Neural progenitor cell (in vitro differentiated cells): ENCODE measurements around the gene SUGCT. TPM values are rescaled to one million over a fixed set of nuclear protein-coding genes. Genes with fewer than 3 reads are reported as not detected.

Experiments used
- DNase-seq: peaks from one replicate; pipeline ENCODE4 v3.0.0-alpha.2; 2016; ENCODE audit warnings: low spot score
- H2AFZ ChIP-seq: fragments of 200-600 bp; sonication (generic); replicated peaks from 2 replicates; pipeline ENCODE4 v1.6.1; 2016; ENCODE audit warnings: antibody characterized with exemption
- H3F3A ChIP-seq: fragments of 200-600 bp; sonication (generic); 2 replicates; pipeline ENCODE4 v1.6.1; 2016; ENCODE audit warnings: antibody characterized with exemption, low read depth
- H3K27ac ChIP-seq: fragments of 200-600 bp; sonication (generic); 2 replicates; pipeline ENCODE4 v1.5.1; 2016; ENCODE audit warnings: mild to moderate bottlenecking
- H3K27me3 ChIP-seq: fragments of 200-600 bp; sonication (generic); 2 replicates; pipeline ENCODE4 v1.6.1; 2016; ENCODE audit warnings: mild to moderate bottlenecking, moderate library complexity
- H3K36me3 ChIP-seq: fragments of 200-600 bp; sonication (generic); 2 replicates; pipeline ENCODE4 v1.5.1; 2016
- H3K4me1 ChIP-seq: fragments of 200-600 bp; sonication (generic); 2 replicates; pipeline ENCODE4 v1.6.1; 2016; ENCODE audit warnings: mixed run types
- H3K4me2 ChIP-seq: fragments of 200-600 bp; sonication (generic); 2 replicates; pipeline ENCODE4 v1.6.1; 2016
- H3K4me3 ChIP-seq: fragments of 200-600 bp; sonication (generic); 2 replicates; pipeline ENCODE4 v1.5.1; 2016
- H3K79me2 ChIP-seq: fragments of 200-600 bp; sonication (generic); 2 replicates; pipeline ENCODE4 v1.6.1; 2016; ENCODE audit warnings: low read depth
- H3K9ac ChIP-seq: fragments of 200-600 bp; sonication (generic); 2 replicates; pipeline ENCODE4 v1.6.1; 2016
- H3K9me3 ChIP-seq: fragments of 200-600 bp; sonication (generic); 2 replicates; pipeline ENCODE4 v1.5.1; 2016; ENCODE audit warnings: low read depth
- H4K20me1 ChIP-seq: fragments of 200-600 bp; sonication (generic); 2 replicates; pipeline ENCODE4 v1.6.1; 2016; ENCODE audit warnings: low read depth
- H3K27ac Mint-ChIP-seq: 3 replicates; pipeline ENCODE4 v1.8.0; 2021; ENCODE audit warnings: mixed read lengths
- H3K27me3 Mint-ChIP-seq: 2 replicates; pipeline ENCODE4 v1.8.0; 2022; ENCODE audit warnings: low read depth, mild to moderate bottlenecking, inconsistent platforms, moderate library complexity, mixed read lengths; ENCODE audit not compliant: insufficient read depth
- H3K36me3 Mint-ChIP-seq: 3 replicates; pipeline ENCODE4 v1.8.0; 2021; ENCODE audit warnings: mixed read lengths
- H3K4me1 Mint-ChIP-seq: 3 replicates; pipeline ENCODE4 v1.8.0; 2021; ENCODE audit warnings: mixed read lengths
- H3K4me3 Mint-ChIP-seq: 3 replicates; pipeline ENCODE4 v1.8.0; 2021; ENCODE audit warnings: mild to moderate bottlenecking, moderate library complexity, mixed read lengths
- H3K9me3 Mint-ChIP-seq: 3 replicates; pipeline ENCODE4 v1.8.0; 2020; ENCODE audit warnings: mixed read lengths
- EZH2 ChIP-seq: fragments of 200-600 bp; sonication (generic); IDR thresholded peaks from 2 replicates; pipeline ENCODE4 v1.6.1; 2017; ENCODE audit warnings: antibody characterized with exemption, mild to moderate bottlenecking, moderate library complexity
- EZH2phosphoT487 ChIP-seq: fragments of 200-600 bp; sonication (generic); IDR thresholded peaks from 2 replicates; pipeline ENCODE4 v1.6.1; 2017; ENCODE audit warnings: antibody characterized with exemption
- total RNA-seq: library from RNA; depleted of rRNA; stranded (reverse); fragments of >200 nt; gene quantifications from 2 replicates; pipeline ENCODE4 v1.2.3, GENCODE V29; 2015; ENCODE audit warnings: low replicate concordance
- TF ChIP-seq, protein P1 (sequence below): fragments of 200-600 bp; sonication (generic); IDR thresholded peaks from 2 replicates; pipeline ENCODE4 v1.5.1; 2017; ENCODE audit warnings: antibody characterized with exemption, mild to moderate bottlenecking

Gene SUGCT
- total RNA-seq, 1 donor from 2014 or later = 10.1 TPM

DNA sequence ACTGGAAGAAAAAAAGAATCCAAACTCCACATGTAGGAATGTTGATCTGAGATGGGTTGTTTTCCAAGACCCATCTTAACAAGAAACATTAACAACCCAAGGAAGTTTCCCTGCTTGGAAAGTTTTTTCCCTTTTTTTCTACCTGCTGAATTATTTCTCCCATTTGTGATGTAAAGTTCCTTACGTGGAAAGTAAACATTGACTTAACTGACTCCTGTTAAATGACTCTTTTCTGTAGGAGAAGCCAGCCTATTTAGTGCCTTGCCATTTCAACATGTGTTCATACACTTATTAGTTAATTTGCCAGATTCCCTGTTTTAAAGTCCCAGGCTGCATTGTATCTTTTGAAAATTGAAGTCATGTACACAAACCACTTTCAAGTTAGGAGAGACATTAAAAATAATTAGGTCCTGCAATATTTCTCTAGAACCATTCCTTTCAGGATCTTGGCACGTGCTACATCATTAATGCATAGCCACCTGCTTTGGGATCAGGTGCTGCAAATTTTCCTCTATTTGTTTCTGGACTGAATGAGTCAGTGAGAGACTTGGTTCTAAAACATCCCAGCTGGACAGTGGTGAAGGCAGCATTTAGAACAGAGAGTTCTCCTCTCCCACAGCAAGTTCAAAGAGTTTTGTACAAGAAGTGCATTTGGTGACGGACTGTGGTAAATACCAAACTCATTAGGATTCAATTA lies 698.5 kb downstream of the SUGCT start:
- Histone ChIP-seq H3K9me3 (no peaks in the 10 kb centered on the region), H3K4me3 (no peak overlapping the region), H2AFZ (no peak overlapping the region), H3K79me2 (no peaks in the 10 kb centered on the region), H3K27me3 (no peaks in the 10 kb centered on the region), H3K9ac (no peak overlapping the region), H3F3A (no peaks in the 10 kb centered on the region), H3K36me3 (no peaks in the 10 kb centered on the region), H3K4me1 (peaks cover 5% of the 10 kb centered on the region), H3K4me2 (no peak overlapping the region), H3K27ac (no peak overlapping the region), H4K20me1 (no peaks in the 10 kb centered on the region)
- peaks cover 8% of the 10 kb centered on the region for H3K4me1 Mint-ChIP-seq
- no peak for DNase-seq
- no peak overlapping the region for H3K27ac Mint-ChIP-seq
- no peak overlapping the region for H3K4me3 Mint-ChIP-seq
- no peaks in the 10 kb centered on the region for H3K36me3 Mint-ChIP-seq
- TF ChIP-seq EZH2phosphoT487 (no peak), EZH2 (no peak)
- TF ChIP-seq, protein P1, sequence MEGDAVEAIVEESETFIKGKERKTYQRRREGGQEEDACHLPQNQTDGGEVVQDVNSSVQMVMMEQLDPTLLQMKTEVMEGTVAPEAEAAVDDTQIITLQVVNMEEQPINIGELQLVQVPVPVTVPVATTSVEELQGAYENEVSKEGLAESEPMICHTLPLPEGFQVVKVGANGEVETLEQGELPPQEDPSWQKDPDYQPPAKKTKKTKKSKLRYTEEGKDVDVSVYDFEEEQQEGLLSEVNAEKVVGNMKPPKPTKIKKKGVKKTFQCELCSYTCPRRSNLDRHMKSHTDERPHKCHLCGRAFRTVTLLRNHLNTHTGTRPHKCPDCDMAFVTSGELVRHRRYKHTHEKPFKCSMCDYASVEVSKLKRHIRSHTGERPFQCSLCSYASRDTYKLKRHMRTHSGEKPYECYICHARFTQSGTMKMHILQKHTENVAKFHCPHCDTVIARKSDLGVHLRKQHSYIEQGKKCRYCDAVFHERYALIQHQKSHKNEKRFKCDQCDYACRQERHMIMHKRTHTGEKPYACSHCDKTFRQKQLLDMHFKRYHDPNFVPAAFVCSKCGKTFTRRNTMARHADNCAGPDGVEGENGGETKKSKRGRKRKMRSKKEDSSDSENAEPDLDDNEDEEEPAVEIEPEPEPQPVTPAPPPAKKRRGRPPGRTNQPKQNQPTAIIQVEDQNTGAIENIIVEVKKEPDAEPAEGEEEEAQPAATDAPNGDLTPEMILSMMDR = no peak
- peaks cover 2% of the 10 kb centered on the region for H3K9me3 Mint-ChIP-seq
- H3K27me3 Mint-ChIP-seq = peaks cover 2% of the 10 kb centered on the region

DNA sequence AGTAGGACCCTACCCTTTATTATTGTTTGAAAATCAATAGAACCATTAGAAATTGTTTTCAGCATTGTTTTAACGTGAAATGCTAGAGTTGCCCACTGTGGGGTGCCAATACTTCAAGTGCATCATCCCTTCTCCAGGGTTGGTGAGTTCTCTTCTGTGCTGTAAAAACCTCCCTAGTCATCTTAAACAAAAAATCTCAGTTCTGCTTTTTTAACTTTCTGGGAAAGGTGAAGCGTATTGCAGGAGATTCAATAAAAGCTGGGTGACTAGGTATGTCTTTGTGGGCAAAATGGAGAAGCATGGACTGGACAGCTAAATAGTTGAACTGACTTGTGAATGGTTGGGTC lies 699.1 kb downstream of the SUGCT start:
- Histone ChIP-seq H3K4me2 (no peak overlapping the region), H3K4me3 (no peak overlapping the region), H3K27me3 (no peaks in the 10 kb centered on the region), H3K79me2 (no peaks in the 10 kb centered on the region), H3K36me3 (no peaks in the 10 kb centered on the region), H3K9ac (no peak overlapping the region), H3K9me3 (no peaks in the 10 kb centered on the region), H3K27ac (no peak overlapping the region), H3K4me1 (peaks cover 5% of the 10 kb centered on the region), H3F3A (no peaks in the 10 kb centered on the region), H2AFZ (no peak overlapping the region), H4K20me1 (no peaks in the 10 kb centered on the region)
- no peak for DNase-seq
- Mint-ChIP-seq H3K9me3 (peaks cover 2% of the 10 kb centered on the region), H3K4me1 (peaks cover 4% of the 10 kb centered on the region), H3K36me3 (no peaks in the 10 kb centered on the region), H3K4me3 (no peak overlapping the region), H3K27me3 (peaks cover under 1% of the 10 kb centered on the region), H3K27ac (no peak overlapping the region)
- TF ChIP-seq, protein P1 = no peak
- TF ChIP-seq EZH2 (no peak), EZH2phosphoT487 (no peak)

DNA sequence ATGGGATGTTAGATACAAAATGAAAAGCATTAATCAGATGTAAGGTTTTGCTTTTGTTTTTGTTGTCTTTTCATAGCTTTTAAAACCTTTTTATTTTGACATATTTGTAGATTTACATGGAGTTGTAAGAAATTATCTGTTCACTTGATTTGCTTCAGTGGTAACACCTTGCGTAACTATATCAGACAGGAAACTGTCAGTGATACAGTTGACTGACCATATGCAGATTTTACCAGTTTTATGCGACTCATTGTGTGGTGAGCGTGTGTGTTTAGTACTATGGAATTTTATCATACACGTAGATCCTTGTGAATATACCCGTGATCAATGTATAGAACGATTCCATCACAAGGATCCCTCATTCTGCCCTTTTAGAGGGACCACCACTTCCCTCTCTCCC lies 701.4 kb downstream of the SUGCT start:
- no peak for TF ChIP-seq EZH2phosphoT487
- no peak for TF ChIP-seq EZH2
- TF ChIP-seq, protein P1 = no peak
- H3K27ac Mint-ChIP-seq = no peak overlapping the region
- H3K9me3 Mint-ChIP-seq = peaks cover 2% of the 10 kb centered on the region

More for the DNA sequence above, 701.4 kb downstream of the SUGCT start:
- H3K4me2 ChIP-seq = no peak overlapping the region
- H3K79me2 ChIP-seq = no peaks in the 10 kb centered on the region
- no peak overlapping the region for H3K4me3 ChIP-seq
- H3K27me3 Mint-ChIP-seq = no peaks in the 10 kb centered on the region
- H4K20me1 ChIP-seq = no peaks in the 10 kb centered on the region
- no peak for DNase-seq
- no peak overlapping the region for H3K4me3 Mint-ChIP-seq
- H3K9me3 ChIP-seq = no peaks in the 10 kb centered on the region
- no peaks in the 10 kb centered on the region for H3K27me3 ChIP-seq
- no peaks in the 10 kb centered on the region for H3K36me3 ChIP-seq
- no peaks in the 10 kb centered on the region for H3K36me3 Mint-ChIP-seq
- H3K9ac ChIP-seq = no peak overlapping the region
- H2AFZ ChIP-seq = no peak overlapping the region
- H3K27ac ChIP-seq = no peak overlapping the region
- no peaks in the 10 kb centered on the region for H3K4me1 Mint-ChIP-seq
- no peaks in the 10 kb centered on the region for H3F3A ChIP-seq
- peaks cover 5% of the 10 kb centered on the region for H3K4me1 ChIP-seq
